Measurements from ENCODE around the gene PTPRM. TPM values are rescaled to one million over a fixed set of nuclear protein-coding genes. Genes with fewer than 3 reads are reported as not detected.

Gene PTPRM
- total and polyA plus RNA-seq, 9 donors: 45.6 to 82.0 (median 56.9) TPM

DNA sequence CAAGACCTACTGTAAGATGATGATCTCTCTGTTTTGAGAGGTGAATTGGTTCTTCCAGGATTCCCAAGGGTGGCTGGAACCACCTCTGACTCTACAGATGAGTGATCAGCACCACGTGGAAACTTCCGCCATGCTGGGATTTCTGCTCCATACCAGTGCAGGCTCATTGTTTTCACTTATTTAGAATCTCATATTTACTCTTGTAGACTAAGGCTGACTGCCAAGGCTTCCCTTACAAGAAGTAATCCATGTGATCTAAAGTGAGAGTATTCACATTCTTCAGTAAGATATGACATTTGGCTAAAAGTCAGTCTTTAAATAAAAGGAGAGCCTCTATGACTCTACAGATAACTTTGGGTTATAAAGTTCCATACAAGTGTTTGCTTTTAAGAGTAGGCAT, 719.2 kb downstream of the PTPRM start:
- Histone ChIP-seq H3K9me3 (no peaks in the 10 kb centered on the region), H3K4me1 (ENCODE audit: insufficient read depth) (no peaks in the 10 kb centered on the region), H3K27ac (no peak overlapping the region), H3K36me3 (no peaks in the 10 kb centered on the region), H3K4me3 (no peak overlapping the region), H3K27me3 (no peaks in the 10 kb centered on the region)
- intact Hi-C loops (cut with DNase I): no loop called here
- no peak for DNase-seq
- TF ChIP-seq, protein P1, sequence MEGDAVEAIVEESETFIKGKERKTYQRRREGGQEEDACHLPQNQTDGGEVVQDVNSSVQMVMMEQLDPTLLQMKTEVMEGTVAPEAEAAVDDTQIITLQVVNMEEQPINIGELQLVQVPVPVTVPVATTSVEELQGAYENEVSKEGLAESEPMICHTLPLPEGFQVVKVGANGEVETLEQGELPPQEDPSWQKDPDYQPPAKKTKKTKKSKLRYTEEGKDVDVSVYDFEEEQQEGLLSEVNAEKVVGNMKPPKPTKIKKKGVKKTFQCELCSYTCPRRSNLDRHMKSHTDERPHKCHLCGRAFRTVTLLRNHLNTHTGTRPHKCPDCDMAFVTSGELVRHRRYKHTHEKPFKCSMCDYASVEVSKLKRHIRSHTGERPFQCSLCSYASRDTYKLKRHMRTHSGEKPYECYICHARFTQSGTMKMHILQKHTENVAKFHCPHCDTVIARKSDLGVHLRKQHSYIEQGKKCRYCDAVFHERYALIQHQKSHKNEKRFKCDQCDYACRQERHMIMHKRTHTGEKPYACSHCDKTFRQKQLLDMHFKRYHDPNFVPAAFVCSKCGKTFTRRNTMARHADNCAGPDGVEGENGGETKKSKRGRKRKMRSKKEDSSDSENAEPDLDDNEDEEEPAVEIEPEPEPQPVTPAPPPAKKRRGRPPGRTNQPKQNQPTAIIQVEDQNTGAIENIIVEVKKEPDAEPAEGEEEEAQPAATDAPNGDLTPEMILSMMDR (IDR thresholded peaks at IDR 0.05): no peak
- TF ChIP-seq EP300 (IDR thresholded peaks at IDR 0.05) (no peak), POLR2A (IDR thresholded peaks at IDR 0.05) (no peak)
- 74 to 93% (median 88%) methylated on average over 2 of the region's 2 CpGs for WGBS, 3 donors

DNA sequence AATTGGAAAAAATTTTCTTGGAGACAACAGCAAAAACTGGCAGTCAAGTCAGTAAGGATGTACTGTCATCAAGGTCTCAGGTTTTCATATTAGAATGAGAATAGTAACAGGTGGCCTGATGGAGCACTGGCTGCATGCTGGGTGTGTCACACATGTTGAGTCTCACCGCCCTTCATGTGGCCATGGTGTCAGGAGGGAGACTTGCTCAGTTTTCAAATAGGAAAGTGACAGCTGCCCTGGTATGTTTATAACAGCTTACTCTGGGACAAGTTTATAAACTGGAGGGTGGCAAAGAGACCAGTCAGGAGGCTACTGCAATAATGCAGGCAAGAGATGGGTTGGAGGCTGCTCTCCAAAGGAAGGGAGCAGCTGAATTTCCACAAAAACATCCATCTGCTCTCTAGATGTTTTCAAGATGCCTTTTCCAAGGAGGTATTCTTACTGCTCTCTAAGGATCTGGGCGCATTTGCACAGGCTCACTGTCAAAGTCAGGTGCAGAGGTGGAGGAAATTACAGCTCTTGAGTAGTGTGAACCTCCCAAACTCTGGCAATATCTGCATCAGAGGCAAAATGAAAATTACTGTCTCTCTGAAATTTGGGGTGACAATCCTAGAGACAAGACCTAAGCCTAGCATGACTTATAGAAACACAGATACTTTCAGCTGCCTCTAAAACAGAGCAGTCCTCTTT, 720.2 kb downstream of the PTPRM start:
- Histone ChIP-seq H3K9me3 (no peaks in the 10 kb centered on the region), H3K4me1 (ENCODE audit: insufficient read depth) (no peaks in the 10 kb centered on the region), H3K27me3 (no peaks in the 10 kb centered on the region), H3K27ac (no peak overlapping the region), H3K36me3 (no peaks in the 10 kb centered on the region), H3K4me3 (no peak overlapping the region)
- intact Hi-C loops (cut with DNase I): no loop called here
- DNase-seq: no peak
- 95 to 100% (median 98%) methylated on average over 2 of the region's 2 CpGs for WGBS, 3 donors
- TF ChIP-seq, protein P1 (IDR thresholded peaks at IDR 0.05): no peak
- TF ChIP-seq EP300 (IDR thresholded peaks at IDR 0.05): no peak
- TF ChIP-seq POLR2A (IDR thresholded peaks at IDR 0.05): no peak

DNA sequence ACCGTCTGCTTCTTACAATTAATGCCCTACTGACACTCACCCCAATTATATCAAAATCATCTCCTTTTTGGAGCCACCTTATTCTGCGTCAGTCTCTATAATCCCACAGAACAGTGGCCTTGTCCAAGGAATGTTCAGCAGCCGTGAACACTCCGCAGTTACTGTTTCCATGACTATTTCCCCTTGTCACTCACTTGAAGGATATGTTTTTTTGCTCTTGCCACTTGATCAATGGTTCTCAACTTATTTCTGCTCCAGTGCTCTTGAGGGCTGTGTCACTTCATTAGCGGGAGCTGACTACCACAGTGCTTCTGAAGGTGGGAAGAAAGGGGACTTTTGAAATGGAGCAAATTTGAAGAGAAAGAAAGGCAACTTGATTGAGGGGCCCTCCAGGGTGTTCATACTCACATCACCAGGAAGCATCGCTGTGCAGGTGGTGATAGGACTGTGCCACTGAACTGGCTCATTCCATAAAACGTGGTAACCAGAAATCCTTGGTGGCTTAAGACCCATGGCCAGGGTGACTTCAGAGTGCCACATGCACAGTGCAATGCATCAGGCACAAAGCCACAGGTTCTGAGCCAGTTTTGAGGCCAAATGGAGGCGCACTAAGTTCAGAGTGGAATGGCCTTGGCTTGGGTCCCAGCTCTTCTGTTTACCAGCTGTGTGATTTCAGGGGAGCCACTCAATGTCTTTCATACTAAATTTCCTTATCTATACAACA, 721.5 kb downstream of the PTPRM start:
- no peak overlapping the region for H3K27ac ChIP-seq
- DNase-seq: no peak

DNA sequence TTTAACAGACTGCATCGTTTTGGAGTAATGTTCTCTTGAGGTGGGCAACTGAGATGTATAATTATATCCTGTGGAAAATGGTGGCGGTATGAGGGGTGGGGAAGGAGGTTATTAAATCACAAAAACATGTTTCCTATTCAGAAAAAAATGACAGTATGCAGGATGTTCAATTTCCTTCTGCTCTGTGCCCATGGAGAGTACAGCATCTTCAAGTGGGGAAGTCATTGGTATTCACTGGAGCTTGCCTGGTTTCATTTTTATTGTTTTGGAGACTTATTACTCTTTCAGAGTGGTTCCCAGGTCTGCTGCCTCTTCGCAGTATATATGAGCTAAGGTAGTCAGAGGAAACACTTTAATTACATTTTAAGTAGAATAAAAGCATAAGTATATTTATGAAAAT, 723.3 kb downstream of the PTPRM start:
- 60 to 67% (median 65%) methylated on average over 3 of the region's 3 CpGs for WGBS, 3 donors

More for the DNA sequence above, 721.5 kb downstream of the PTPRM start:
- H3K4me1 ChIP-seq (ENCODE audit: insufficient read depth): peaks cover 2% of the 10 kb centered on the region
- 94 to 96% (median 96%) methylated on average over 8 of the region's 8 CpGs for WGBS, 3 donors
- H3K27me3 ChIP-seq: no peaks in the 10 kb centered on the region
- no peaks in the 10 kb centered on the region for H3K36me3 ChIP-seq
- TF ChIP-seq POLR2A (IDR thresholded peaks at IDR 0.05): no peak
- TF ChIP-seq, protein P1 (IDR thresholded peaks at IDR 0.05): no peak
- TF ChIP-seq EP300 (IDR thresholded peaks at IDR 0.05): no peak
- intact Hi-C loops (cut with DNase I): no loop called here
- no peak overlapping the region for H3K4me3 ChIP-seq
- H3K9me3 ChIP-seq: no peaks in the 10 kb centered on the region

More for the DNA sequence above, 723.3 kb downstream of the PTPRM start:
- no peak for TF ChIP-seq POLR2A (IDR thresholded peaks at IDR 0.05)
- TF ChIP-seq, protein P1 (IDR thresholded peaks at IDR 0.05): no peak
- TF ChIP-seq EP300 (IDR thresholded peaks at IDR 0.05): no peak
- peaks cover 2% of the 10 kb centered on the region for H3K4me1 ChIP-seq (ENCODE audit: insufficient read depth)
- no peak overlapping the region for H3K27ac ChIP-seq
- H3K36me3 ChIP-seq: no peaks in the 10 kb centered on the region
- intact Hi-C loops (cut with DNase I): no loop called here
- DNase-seq: no peak
- H3K4me3 ChIP-seq: no peak overlapping the region
- H3K9me3 ChIP-seq: no peaks in the 10 kb centered on the region
- no peaks in the 10 kb centered on the region for H3K27me3 ChIP-seq

Measured in ovary (tissue), 9 donors.